Peyer's patch (tissue), 4 donors: Measurements from ENCODE around the gene MIPOL1.

Source experiments
- POLR2A ChIP-seq, 2 donors: fragments of 450-650 bp; IDR thresholded peaks; one replicate each; pipeline ENCODE4 v1.5.1; 2017; ENCODE audit warnings: antibody characterized with exemption in 2 of 2, mild to moderate bottlenecking in 2 of 2, moderate library complexity in 2 of 2
- TF ChIP-seq, protein P1 (sequence below), 6 experiments: fragments of 450-650 bp in 4 of 6; fragments of 200-600 bp in 2 of 6; sonication (generic) in 1 of 6; IDR thresholded peaks; one replicate each; pipeline ENCODE4 v1.5.1; 2017 to 2019; ENCODE audit warnings: antibody characterized with exemption in 6 of 6, mild to moderate bottlenecking in 3 of 6, moderate library complexity in 1 of 6

DNA sequence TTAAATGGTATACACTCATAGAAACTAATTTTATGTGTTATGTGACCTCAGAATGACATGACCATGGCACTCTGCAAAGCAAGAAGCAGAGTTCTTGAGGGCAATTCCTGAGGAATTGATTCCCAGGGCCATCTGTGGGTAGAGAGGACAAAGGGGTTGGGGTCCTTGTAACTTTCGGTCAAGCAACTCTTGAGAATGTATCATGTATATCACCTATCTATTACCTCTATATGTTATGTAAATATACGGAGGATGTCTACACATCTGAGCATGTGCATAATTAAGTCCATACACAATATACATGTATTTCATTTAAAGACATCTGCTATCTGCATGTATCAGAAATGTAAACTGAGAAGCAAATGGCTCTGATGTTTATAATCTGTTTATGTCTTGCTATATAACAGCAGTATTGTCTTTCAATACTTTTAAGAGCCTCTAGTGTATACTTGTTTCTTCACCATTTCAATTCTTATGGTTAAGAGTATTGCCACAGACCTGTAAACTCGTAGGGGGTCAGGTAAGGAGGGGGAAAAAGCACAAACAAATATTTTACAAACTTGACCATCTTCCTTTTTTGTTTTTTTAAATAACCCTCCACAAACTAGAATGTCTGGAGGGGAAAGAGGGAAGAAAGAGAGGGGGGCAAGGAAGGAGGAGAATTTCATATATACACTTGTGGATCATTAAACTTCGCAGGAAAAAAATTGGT, 392.8 kb downstream of the MIPOL1 start:
- TF ChIP-seq, protein P1, sequence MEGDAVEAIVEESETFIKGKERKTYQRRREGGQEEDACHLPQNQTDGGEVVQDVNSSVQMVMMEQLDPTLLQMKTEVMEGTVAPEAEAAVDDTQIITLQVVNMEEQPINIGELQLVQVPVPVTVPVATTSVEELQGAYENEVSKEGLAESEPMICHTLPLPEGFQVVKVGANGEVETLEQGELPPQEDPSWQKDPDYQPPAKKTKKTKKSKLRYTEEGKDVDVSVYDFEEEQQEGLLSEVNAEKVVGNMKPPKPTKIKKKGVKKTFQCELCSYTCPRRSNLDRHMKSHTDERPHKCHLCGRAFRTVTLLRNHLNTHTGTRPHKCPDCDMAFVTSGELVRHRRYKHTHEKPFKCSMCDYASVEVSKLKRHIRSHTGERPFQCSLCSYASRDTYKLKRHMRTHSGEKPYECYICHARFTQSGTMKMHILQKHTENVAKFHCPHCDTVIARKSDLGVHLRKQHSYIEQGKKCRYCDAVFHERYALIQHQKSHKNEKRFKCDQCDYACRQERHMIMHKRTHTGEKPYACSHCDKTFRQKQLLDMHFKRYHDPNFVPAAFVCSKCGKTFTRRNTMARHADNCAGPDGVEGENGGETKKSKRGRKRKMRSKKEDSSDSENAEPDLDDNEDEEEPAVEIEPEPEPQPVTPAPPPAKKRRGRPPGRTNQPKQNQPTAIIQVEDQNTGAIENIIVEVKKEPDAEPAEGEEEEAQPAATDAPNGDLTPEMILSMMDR (IDR thresholded peaks at IDR 0.05) = no peak
- TF ChIP-seq POLR2A (IDR thresholded peaks at IDR 0.05) = no peak
